HT-29 (cell line): ENCODE results near the gene DIPK1C. TPM values are rescaled to one million over a fixed set of nuclear protein-coding genes. Genes with fewer than 3 reads are reported as not detected.

Source experiments
- DNase-seq: peaks from one replicate; pipeline ENCODE4 v3.0.0-alpha.2; 2015; ENCODE audit warnings: low spot score
- total RNA-seq: library from RNA; depleted of rRNA; stranded (reverse); fragments of >200 nt; shearing (Covaris generic); gene quantifications from 2 replicates; pipeline ENCODE4 v1.2.3, GENCODE V29; 2014

Gene DIPK1C
- total RNA-seq, 1 experiment from 2014 or later = not detected

DNA sequence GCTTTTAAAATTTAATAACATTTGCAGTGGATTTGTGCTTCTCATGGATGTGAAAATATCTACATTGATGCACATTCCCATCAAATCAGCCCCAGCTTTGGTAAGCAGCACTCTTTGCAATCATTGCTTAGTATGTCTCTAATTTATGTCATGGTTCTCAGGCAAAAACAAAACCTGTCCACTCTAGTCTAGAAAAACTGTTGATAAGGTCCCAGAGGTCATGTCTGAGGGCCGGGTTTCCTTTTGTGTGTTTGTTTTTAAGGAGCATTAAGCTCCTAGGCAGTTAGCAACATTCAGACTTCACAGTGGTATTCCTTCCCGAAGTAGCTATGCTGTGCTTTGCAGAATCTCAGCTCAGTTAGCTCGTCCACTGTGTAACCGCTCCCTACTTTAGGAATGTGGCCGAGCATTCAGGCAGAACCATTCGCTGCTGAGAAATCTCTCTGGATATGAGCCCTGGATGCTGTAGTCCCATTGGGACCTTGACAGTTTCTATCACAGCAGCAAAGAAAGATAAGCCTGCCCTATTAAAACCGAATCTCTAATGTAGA, 4.0 kb downstream of the DIPK1C start:
- no peak for DNase-seq

DNA sequence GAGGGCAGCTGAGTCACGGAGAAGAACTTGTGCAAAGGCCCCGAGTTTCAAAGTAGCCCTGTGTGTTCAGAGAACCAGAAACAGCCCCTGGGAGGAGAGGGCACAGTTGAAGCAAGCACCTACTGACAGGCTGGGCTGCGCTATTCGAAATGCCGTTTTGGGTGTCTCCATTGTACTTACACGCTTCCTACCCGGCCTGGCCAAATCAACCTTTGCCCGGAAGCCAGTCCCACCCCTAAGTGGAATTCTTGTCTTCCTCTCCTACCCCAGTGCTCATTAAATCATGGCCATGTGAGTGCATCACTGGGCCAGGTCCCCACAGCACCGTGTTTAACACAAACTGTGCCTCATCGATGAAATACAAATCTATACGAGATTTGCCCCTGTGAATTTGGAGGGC, 6.0 kb downstream of the DIPK1C start:
- peak; percentile 25 for DNase-seq

DNA sequence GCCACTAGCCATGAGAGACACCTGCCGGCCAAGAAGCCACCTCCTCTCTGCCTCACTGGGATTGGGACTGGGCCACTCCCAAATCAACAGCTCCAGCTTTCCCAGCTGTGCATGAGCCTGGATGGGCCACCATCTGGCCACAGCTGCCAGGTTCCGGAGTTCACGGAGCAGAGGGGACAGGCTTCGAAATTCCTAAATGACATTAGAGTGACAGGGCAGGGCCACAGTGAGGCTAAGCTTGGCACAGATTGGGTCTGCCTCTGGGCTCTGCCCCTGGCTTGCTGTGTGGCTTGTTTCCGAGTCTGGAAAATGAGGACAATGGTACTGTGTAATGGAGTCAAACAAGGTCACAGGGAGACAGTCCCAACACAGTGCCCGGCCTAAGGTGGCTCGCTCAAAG, 6.5 kb downstream of the DIPK1C start:
- no peak for DNase-seq

DNA sequence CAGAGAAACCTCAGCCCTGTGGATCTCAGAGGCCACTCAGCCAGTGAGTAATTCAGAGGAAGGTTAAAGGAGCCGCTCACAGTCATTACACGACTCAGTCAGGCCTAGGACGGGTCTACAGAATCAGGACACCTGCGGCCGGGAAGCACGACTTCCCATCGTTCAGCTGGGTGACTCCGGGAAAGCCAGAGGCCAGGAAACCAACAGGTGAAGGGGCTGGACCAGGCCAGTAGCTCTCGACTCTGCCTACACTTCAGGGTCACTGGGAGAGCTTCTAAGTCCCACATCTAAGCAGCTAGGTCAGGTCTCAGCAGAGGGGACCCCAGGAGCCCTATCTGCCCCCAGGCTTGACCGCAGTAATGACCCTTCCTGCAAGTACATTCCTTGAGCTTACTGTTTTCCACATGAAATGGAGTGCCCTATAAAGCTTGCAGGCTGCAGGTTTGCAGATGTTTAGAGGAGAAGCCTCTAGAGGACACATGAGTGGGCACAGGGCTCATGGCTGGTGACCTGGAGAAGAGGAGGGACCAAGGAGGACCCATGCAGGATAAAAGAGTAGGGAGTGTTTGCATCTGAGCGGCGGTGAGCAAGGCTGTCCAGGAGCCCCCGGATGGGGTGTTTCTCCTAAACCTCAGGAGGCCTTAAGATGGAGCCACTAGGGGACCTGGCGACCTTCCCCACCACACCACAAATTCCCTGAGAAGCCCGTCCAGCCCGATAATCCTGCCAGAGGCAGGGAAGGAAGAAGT, 9.5 kb downstream of the DIPK1C start:
- no peak for DNase-seq

DNA sequence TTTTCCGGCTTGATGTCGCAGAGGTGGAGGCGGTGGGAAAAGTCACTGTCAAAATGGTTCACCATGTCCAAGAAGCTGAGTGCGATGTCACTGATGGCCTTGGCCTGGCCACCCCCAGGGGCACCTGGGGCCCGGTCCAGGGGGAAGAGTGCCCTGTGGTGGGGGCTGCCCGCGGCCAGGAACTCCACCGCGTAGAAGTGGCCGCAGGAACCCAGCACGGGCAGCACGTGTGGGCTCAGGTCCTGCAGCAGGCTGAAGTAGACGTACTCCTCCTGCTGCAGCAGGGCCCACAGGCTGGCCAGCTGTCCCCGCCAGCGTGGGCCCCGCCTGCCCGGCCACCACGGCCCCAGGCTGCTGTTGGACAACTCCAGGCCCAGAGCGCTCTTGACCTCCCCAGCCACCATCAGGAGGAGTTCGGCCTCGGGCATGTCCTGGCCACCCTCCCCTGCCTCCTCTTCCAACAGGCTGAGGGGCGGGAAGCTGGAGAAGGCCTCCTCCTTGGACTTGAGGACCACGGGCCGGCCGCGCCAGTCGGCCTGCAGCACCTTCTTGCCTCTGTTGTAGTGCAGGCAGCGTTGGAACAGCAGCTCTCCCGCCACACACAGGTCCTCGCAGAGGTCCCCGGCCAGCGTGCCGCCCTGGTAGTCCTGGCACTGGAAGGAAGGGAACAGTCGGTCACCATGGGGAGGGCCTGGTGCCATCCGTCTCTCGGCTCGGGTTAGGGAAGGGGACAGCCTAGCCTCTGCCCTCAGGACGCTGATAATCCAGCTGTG, 10.3 kb downstream of the DIPK1C start:
- DNase-seq = no peak

DNA sequence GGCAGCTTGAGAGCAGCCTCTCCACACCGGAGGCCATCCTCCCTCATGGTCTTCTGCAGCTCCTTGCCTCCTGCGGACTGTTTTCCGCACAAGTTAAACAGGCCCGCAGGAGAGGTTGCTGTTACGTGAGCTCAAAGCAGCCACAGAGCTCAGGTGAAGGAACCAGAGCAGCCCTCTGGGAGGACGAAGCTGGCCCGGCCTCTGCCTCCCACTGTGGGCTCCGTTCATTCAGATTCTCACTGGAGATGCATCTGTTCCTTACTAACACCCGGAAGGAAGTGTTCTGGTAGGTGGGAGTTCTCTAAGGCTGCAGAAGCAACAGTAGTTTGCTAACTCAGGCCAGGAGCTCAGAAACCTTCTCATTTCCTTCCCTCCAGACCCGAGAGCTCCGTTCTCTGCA, 10.9 kb downstream of the DIPK1C start:
- DNase-seq = no peak

DNA sequence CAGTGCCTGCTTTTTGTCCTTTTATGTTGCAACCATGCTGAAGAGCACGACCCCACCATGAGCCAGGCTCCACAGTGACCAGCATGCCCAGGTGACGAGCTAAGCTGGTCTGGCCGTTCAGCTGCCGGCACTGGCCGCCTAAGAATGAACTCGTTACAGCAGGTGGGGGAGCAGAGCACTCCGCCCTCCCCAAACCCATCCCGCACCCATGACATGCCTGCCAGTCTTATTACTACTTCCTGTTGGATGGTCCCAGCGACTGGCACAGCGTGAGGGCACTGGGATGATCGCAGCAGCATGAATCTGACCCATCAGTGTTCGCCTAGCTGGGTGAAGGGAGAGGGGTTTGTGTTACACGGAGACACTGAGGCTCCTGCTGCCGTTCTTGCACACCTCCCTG, 11.5 kb downstream of the DIPK1C start:
- no peak for DNase-seq

DNA sequence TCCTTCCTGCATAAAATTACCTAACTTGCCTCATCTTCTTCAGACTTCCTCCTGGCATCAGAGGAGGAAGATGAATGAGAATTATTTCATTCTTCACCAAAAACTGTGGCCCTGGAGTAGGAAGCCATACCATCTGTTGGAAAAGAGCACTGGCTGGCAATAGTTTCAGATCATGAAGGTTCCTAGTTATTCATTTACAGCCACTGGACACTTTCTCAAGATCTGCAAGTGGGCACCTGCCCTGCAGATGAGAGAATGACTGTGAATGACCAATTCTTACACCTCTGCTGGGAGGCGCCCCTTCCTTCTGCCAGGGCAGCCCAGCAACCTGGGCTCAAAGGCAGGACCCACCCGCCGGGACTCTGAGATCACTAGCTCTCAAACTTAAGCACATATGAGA, 13.0 kb downstream of the DIPK1C start:
- no peak for DNase-seq

DNA sequence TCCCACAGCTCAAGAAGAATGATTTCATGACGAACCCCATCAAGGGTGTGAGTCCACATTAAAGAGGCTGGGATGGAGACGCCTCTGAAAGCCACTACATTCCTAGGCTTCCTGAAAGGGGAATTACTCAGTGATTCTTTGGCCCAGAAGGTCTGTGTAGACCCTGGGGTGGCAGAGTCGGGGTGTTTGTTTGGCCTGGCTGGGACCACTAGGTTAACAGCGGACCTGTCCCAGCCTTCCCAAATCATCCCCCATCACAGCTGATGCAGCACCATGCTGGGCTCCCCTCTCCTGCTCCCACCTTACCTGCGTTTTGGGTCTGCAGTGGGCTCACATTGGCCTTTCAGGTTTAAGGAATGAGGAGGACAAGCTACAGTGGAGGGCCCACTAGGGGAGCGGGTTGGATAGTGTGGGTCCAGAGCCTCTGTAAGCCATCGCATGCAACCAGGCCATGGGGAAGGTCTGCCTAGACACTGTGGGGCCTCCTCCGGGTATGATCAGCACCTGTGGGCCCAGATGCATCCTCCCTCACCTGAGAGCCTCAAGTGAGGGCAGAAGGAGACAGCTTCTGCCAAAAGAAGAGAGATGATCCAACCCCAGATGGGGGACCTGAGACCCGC, 16.2 kb downstream of the DIPK1C start:
- DNase-seq = no peak

DNA sequence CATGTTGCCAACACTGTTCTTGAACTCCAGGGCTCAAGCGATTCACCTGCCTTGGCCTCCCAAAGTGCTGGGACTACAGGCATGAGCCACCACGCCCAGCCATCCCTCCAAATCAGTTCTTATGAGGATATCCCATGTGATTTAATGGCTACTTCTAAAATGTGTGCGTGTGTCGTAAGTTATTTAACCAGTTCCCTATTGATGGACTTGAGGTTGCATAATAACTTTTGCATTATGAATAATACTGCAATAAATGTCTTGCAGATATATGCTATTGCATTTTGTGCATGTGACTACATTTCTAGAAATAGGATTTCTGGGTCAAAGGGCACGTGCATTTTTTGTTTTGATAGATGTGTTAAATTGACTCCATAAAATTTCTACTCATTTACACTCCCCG, 19.0 kb downstream of the DIPK1C start:
- DNase-seq = no peak

DNA sequence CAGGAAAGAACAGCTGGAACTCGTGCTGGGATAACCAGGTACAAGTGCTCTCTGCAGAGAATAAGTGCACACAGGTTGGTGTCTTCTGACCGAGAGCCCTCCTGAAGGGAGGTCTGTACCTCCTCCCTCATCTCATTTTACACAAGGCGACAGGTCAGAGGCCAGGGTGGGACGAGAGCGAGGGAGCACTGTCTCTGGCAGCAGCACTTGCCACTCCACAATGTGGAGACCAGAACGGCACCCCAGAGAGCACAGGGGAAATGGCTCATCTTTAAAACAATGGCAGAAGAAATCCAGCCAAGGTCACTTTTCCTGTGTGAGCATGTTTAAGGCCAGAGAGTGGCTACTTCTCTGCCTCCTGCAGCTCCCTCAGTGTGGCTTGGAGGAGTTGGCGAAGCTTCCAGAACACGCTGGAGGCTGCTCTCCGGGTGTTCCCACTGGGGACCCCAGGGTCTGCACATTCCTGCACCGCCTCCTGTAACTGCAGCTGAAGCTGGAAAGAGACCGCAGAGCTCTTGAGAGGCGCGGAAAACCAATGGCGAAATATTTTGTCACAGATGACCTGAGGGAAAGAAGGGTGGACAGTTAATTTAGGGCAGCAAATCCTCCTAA, 20.8 kb downstream of the DIPK1C start:
- no peak for DNase-seq

DNA sequence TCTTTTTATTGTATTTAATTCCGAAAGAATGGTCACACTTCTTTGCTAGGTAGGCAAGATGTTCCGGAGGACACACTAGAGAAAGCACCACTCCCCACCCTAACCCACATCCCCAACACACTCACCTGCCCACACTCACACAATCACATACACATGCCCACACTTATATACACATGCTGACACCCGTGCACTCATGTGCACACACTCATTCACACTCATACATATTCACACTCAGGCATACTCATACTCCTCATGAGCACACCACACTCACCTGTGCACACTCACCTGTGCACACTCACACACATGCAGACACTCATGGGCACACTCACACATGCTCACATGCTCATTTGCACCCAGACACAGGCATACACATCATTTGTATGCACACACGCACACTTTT, 21.4 kb downstream of the DIPK1C start:
- DNase-seq = no peak

DNA sequence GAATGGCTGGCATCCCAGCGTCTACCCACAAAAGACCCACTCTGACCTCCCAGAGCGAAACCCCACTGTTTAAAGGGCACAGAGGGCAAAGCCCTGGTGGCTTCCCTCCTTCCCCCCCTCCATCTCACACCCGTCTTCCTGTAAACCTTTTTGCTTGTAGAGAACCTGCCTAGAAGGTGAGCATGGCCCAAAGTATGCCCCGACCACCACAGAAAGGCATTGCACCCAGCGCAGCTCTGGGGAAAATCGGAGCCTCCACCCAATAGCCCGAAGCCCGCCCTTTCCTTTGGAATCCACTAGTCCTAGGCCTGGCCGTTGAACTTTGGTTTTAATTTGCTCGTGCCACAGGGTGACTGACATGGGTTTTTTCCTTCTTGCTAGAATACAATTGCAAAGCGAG, 22.6 kb downstream of the DIPK1C start:
- no peak for DNase-seq

DNA sequence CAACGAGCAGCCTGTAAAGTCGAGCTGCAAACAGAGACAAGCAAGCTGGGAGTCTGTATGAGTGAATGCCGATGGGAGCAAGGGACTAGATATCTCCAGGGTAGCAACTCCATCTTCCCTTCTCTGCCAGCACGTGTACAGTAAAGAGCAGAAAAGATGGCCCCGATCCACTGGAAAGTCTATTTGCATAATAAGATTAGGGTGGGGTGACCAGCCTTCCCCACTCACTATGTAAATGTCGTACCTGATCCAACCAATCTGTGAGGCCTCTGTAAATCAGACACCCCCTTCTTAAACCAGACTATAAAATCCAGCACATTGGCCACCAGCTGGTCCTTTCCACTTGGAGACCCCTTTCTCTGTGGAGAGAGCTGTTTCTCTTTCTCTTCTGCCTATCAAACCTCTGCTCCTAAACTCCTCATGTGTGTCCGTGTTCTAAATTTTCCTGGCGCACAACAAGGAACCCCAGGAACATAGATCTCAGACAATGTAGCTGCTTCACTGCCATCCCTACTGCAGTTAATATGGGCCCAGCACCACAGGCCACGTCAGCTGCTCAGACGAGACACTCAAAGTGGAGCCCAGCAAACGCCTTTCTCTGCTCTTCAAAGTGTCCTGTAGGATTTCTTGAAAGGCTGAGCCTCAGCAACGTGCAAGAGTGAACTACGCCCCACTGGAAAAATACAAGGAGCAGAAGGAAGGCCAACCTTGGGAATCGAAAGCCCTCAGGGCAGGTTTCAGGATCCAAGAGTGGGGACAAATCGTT, 26.1 kb downstream of the DIPK1C start:
- no peak for DNase-seq

DNA sequence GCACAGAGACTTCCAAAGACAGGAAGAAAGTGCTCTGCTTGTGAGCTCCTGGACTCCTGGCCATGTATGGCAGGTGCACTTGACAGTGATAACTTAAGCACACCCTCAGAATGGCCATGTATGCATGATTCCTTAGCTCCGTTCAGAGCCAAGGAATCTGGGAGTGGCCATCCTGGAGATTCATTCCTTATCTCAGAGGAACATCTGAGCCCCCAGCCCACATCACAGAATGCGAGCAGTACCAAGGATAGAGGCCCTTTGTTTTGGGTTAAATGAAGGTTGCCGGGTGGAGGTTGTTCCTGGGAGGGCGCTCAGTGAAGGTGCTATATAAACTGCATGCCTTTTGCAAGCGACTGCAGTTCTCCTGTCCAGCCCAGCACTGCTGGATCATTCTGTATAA, 26.9 kb downstream of the DIPK1C start:
- DNase-seq = no peak

DNA sequence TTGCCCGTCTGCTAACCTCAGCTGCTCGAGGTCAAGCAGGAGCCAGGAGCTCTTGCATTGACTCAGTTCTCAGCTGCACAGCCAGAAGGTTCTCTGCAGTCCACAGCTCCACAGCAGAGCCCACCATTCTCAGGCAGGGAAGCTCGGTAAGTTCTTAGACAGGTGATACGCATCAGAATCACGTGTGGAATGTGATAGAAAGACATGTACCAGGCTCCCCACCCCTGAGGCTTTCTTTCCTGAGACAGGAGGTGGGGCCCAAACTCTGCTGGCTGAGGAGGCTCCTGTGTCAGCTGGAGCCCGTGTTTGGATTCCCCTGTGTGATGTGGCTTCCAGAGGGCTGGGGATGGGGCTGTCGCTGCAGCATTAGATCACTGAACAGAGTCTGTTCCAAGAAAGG, 28.0 kb downstream of the DIPK1C start:
- DNase-seq = no peak

DNA sequence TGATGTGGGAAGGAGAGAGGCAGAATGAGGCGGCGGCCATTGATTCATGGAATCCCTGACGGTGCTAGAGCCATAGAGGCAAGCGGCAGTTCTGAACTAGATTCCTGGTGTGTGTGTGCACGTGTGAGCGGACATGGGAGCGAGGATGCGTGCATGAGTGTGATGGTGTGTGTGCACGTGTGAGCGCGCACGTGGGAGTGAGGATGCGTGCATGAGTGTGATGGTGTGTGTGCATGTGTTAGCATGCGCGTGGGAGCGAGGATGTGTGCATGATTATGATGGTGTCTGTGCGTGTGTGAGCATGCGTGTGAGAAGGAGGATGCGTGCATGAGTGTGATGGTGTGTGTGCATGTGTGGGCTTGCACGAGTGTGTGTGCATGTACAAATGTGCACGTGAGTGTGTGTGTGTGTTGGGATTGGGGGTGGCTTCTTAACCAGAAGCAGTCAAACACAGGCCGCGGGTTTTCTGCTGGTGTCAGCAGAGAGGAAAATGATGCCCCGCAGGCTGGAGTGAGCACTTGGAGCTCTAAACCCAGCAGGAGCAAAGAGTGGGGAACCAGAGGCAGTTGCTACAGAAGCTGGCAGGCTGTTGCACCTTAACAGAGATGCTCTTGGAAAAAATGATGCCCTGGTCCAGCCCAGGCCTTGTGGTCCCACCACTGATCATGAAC, 29.5 kb downstream of the DIPK1C start:
- no peak for DNase-seq

DNA sequence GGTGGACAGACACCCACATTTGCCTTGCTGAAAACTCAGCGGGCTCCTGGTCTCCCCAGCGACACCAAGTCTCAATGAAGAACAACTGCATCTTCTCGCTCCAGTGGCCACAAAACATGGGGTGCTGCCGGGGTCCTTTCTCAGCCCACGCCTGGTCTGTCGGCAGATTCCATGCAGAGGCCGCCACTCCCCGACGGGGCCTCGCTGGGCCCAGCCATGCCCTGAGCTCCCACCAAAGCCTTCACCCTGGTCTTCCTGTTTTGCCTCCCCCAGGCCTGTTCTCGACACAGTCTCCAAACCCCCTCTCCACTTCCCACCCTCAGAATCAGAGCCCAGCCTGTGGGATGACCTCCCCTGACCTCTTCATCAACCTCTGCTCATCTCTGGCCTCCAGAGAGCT, 31.2 kb downstream of the DIPK1C start:
- no peak for DNase-seq

DNA sequence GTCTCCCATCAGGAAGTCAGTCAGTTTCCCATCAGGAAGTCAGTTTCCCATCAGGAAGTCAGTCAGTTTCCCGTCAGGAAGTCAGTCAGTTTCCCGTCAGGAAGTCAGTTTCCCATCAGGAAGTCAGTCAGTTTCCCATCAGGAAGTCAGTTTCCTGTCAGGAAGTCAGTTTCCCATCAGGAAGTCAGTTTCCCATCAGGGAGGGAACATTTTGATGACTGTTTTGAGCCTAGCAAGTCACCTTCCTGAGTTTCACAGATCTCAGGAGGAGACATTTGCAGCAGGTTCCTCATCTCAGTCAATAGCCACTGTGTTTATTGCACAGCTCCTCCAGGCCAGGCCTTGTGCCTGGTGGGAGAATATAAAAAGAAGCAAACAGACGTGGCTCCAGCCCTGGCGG, 31.9 kb downstream of the DIPK1C start:
- no peak for DNase-seq

DNA sequence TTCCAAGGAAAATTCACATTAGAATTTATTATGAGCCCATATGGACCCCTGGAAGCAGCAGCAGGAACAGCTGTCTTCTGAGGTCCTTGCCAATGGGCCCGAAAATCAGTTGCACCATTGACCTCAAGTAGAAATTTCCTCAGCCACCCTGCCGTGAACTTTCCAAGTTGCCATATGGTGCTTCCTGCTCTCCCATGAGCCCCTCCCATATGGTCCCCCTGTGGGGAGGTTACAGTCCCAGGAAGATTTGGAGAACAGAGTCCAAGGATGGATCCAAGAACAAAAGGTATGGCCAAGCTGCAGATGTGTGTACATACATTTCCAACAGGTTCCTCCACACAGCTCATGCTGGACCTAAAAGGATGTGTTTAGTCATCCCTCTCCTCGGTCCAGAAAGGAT, 34.6 kb downstream of the DIPK1C start:
- DNase-seq = no peak

DNA sequence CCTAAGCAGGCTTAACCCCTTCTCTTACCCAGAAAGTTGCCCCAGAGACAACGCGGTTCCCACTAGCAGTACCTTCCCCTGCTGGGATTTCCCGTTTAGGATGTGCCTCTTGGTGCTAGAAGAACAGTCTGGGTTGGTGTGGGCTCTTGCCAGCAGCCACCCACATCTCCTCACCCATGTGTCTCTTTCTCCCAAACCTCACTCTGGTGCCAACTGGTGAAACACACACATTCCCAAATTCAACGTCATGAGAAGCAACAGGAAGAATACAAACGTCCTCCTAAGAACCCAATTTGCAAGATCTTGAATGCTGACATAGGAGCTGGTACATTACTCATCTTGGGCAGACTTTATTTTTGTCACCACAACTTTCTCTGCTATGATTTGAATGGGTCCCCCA, 36.2 kb downstream of the DIPK1C start:
- no peak for DNase-seq
